Gastroesophageal sphincter (tissue), 4 donors: ENCODE results near the gene AMER3. TPM values are rescaled to one million over a fixed set of nuclear protein-coding genes. Genes with fewer than 3 reads are reported as not detected.

ENCODE experiments used
- ATAC-seq: fragments of 150-250 bp; one replicate; pipeline ENCODE4 v1.9.1; 2016; ENCODE audit warnings: mild to moderate bottlenecking, moderate library complexity
- H3K27ac ChIP-seq, 4 donors: fragments of 200-600 bp; sonication (generic) in 3 of 4; 1 replicate in 3 of 4; 2 replicates in 1 of 4; pipeline ENCODE4 v1.5.1; 2016 to 2019
- H3K27me3 ChIP-seq: fragments of 200-600 bp; sonication (generic); one replicate; pipeline ENCODE4 v1.5.1; 2019
- H3K36me3 ChIP-seq, 2 donors: fragments of 200-600 bp; sonication (generic); one replicate each; pipeline ENCODE4 v1.5.1; 2019; ENCODE audit warnings: control low read depth in 1 of 2
- H3K4me1 ChIP-seq, 3 donors: fragments of 200-600 bp; sonication (generic); 1 replicate in 2 of 3; 2 replicates in 1 of 3; pipeline ENCODE4 v1.5.1; 2016 to 2019; ENCODE audit warnings: control low read depth in 2 of 3
- H3K4me3 ChIP-seq, 2 donors: fragments of 200-600 bp; sonication (generic); one replicate each; pipeline ENCODE4 v1.5.1; 2019; ENCODE audit warnings: mild to moderate bottlenecking in 1 of 2, moderate library complexity in 1 of 2
- H3K9me3 ChIP-seq, 3 donors: fragments of 200-600 bp; sonication (generic); one replicate each; pipeline ENCODE4 v1.5.1; 2017 to 2019; ENCODE audit warnings: control low read depth in 2 of 3
- CTCF ChIP-seq, 4 experiments: fragments of 200-600 bp in 2 of 4; fragments of 450-650 bp in 2 of 4; sonication (generic) in 1 of 4; IDR thresholded peaks; one replicate each; pipeline ENCODE4 v1.5.1; 2017 to 2019; ENCODE audit warnings: antibody characterized with exemption in 4 of 4, mild to moderate bottlenecking in 2 of 4, moderate library complexity in 2 of 4
- EP300 ChIP-seq: sonication (generic); formaldehyde crosslinking; IDR thresholded peaks from one replicate; pipeline ENCODE4 v1.6.1; 2017; ENCODE audit warnings: antibody characterized with exemption, mild to moderate bottlenecking
- POLR2A ChIP-seq, 2 donors: fragments of 450-650 bp; IDR thresholded peaks; one replicate each; pipeline ENCODE4 v1.6.1; 2017; ENCODE audit warnings: antibody characterized with exemption in 2 of 2, mild to moderate bottlenecking in 2 of 2, moderate library complexity in 1 of 2
- POLR2AphosphoS5 ChIP-seq: sonication (generic); formaldehyde crosslinking; IDR thresholded peaks from one replicate; pipeline ENCODE4 v1.6.1; 2017; ENCODE audit warnings: antibody characterized with exemption
- whole genome bisulfite sequencing, 2 donors: methylation state at CpG; one replicate each; pipeline ENCODE4 v1.1.5; 2018; ENCODE audit warnings: low coverage in 1 of 2; 5-methylcytosine and 5-hydroxymethylcytosine counted together
- total RNA-seq, 4 donors: library from RNA; depleted of rRNA; stranded (reverse); fragments of >200 nt; gene quantifications; one replicate each; pipeline ENCODE4 v1.1.0, GENCODE V29; 2016

Gene AMER3
- total RNA-seq, 4 donors from 2014 or later: 0.27 TPM; not detected in 3

- TF ChIP-seq POLR2AphosphoS5 (no peak), CTCF (IDR thresholded peaks at IDR 0.05) (no peak), POLR2A (IDR thresholded peaks at IDR 0.05) (no peak), EP300 (no peak)
- no peaks in the 10 kb centered on the region for H3K9me3 ChIP-seq
- no peaks in the 10 kb centered on the region for H3K36me3 ChIP-seq
- no peak overlapping the region for H3K27ac ChIP-seq
- peaks cover 0 to 22% (median 7%) of the 10 kb centered on the region in 3 donors for H3K4me1 ChIP-seq
- no peak for ATAC-seq
- peaks cover 18% of the 10 kb centered on the region for H3K27me3 ChIP-seq
- H3K4me3 ChIP-seq: no peak overlapping the region
- 68 to 95% methylated on average over 2 of the region's 2 CpGs for WGBS, 2 donors
Measured at GRCh38 chr2:130724455-130724854, 30.9 kb upstream of the AMER3 start.

GRCh38 chr2:130726614-130727180 lies 28.6 kb upstream of the AMER3 start:
- H3K9me3 ChIP-seq: no peaks in the 10 kb centered on the region
- 0 to 12% methylated on average over 1 to 14 of the region's 20 CpGs for WGBS, 2 donors
- peaks cover 5% of the 10 kb centered on the region for H3K27me3 ChIP-seq
- ATAC-seq: no peak
- peak overlapping the region; percentile 41 to 61 for H3K4me3 ChIP-seq
- H3K36me3 ChIP-seq: no peaks in the 10 kb centered on the region
- peak overlapping the region in 3 of 4 donors; percentile 60 to 82 (median 77) for H3K27ac ChIP-seq
- TF ChIP-seq CTCF (IDR thresholded peaks at IDR 0.05): no peak
- no peak for TF ChIP-seq EP300
- no peak for TF ChIP-seq POLR2AphosphoS5
- H3K4me1 ChIP-seq: peaks cover 0 to 22% (median 7%) of the 10 kb centered on the region in 3 donors

- WGBS, 2 donors: 0 to 3% methylated on average over 2 to 7 of the region's 48 CpGs
- Histone ChIP-seq H3K4me3 (peak overlapping the region; percentile 41 to 61), H3K36me3 (no peaks in the 10 kb centered on the region), H3K9me3 (no peaks in the 10 kb centered on the region), H3K27ac (peak overlapping the region in 3 of 4 donors; percentile 60 to 82 (median 77)), H3K4me1 (peaks cover 0 to 22% (median 7%) of the 10 kb centered on the region in 3 donors), H3K27me3 (peaks cover 5% of the 10 kb centered on the region)
- no peak for TF ChIP-seq POLR2A (IDR thresholded peaks at IDR 0.05)
- TF ChIP-seq CTCF (IDR thresholded peaks at IDR 0.05): peak in 1 of 4 experiments; percentile 13
- ATAC-seq: peak; percentile 95
Measured at GRCh38 chr2:130727286-130727924, 27.9 kb upstream of the AMER3 start.

GRCh38 chr2:130728007-130728454 lies 27.3 kb upstream of the AMER3 start:
- ATAC-seq: peak; percentile 12
- Histone ChIP-seq H3K4me1 (peaks cover 0 to 22% (median 7%) of the 10 kb centered on the region in 3 donors), H3K27me3 (peaks cover 5% of the 10 kb centered on the region), H3K4me3 (peak overlapping the region; percentile 41 to 61), H3K27ac (peak overlapping the region in 3 of 4 donors; percentile 60 to 82 (median 77)), H3K9me3 (no peaks in the 10 kb centered on the region), H3K36me3 (no peaks in the 10 kb centered on the region)
- TF ChIP-seq POLR2AphosphoS5 (no peak), EP300 (no peak), POLR2A (IDR thresholded peaks at IDR 0.05) (no peak), CTCF (IDR thresholded peaks at IDR 0.05) (no peak)
- WGBS, 2 donors: 20 to 57% methylated on average over 1 to 3 of the region's 12 CpGs
